ENCODE results near the gene GABRB1.

DNA sequence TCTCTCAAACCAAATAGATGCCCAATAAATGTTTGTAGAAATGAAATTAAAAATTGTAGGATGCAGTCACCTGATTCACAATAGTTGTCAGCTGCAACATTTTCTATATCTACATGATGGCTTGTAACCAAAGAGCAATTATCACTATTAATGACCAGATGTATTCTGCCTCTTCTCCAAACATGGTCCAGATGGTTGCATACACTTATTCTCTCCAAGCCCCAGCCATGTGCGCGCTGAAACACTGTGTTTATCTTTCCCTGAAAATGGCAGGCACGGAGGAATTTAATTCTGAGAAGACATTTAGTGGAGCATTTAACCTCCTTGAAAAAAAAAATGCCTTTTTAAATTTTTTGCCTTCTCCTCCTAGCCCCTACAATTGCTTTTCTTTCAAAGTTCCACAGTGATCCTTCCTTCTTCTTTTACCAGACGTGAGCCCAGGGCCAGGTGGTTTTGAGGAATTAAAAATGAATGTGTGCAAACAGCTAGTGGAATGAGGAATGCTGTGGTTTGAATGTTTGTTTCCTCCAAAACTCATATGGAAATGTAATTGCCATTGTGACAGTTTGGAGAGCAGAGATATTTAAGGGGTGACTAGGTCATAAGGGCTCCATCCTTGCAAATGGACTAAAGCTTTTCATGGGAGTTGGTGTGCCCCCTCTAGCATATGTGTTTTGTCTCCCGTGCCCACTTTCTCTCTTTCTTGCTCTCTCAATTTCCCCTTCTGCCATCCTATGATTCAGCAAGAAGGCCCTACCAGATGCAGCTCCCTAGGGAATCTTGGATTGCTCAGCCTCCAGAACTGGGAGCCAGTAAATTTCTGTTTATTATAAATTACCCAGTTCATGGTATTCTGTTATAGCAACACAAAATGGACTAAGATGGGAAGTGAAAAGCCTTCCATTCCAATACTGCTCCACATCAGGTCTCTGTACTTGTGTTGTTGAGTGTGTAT lies 136.0 kb downstream of the GABRB1 start:
- TF ChIP-seq, protein P1, sequence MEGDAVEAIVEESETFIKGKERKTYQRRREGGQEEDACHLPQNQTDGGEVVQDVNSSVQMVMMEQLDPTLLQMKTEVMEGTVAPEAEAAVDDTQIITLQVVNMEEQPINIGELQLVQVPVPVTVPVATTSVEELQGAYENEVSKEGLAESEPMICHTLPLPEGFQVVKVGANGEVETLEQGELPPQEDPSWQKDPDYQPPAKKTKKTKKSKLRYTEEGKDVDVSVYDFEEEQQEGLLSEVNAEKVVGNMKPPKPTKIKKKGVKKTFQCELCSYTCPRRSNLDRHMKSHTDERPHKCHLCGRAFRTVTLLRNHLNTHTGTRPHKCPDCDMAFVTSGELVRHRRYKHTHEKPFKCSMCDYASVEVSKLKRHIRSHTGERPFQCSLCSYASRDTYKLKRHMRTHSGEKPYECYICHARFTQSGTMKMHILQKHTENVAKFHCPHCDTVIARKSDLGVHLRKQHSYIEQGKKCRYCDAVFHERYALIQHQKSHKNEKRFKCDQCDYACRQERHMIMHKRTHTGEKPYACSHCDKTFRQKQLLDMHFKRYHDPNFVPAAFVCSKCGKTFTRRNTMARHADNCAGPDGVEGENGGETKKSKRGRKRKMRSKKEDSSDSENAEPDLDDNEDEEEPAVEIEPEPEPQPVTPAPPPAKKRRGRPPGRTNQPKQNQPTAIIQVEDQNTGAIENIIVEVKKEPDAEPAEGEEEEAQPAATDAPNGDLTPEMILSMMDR (IDR thresholded peaks at IDR 0.05; ENCODE audit: control extremely low read depth in 1 of 3, insufficient read depth in 1 of 3, low read depth in 1 of 3, low read length in 3 of 3), result no peak
- TF ChIP-seq EZH2 (IDR thresholded peaks at IDR 0.05; ENCODE audit: low read depth, low read length, severe bottlenecking) (no peak), HDAC2 (IDR thresholded peaks at IDR 0.05; ENCODE audit: borderline replicate concordance in 1 of 2, low read depth in 2 of 2, low read length in 2 of 2) (no peak), POLR2A (IDR thresholded peaks at IDR 0.05; ENCODE audit: control extremely low read depth in 1 of 2, low read depth in 2 of 2, low read length in 2 of 2) (no peak), ZNF274 (IDR thresholded peaks at IDR 0.05; ENCODE audit: borderline replicate concordance, extremely low read depth, low read length) (no peak), BCL11A (IDR thresholded peaks at IDR 0.05; ENCODE audit: low read depth in 2 of 2, low read length in 2 of 2) (no peak), CEBPB (IDR thresholded peaks at IDR 0.05; ENCODE audit: low read depth, low read length) (no peak), JUN (IDR thresholded peaks at IDR 0.05; ENCODE audit: low read depth, low read length) (no peak), TBP (IDR thresholded peaks at IDR 0.05; ENCODE audit: low read depth, low read length) (no peak), GABPA (IDR thresholded peaks at IDR 0.05; ENCODE audit: borderline replicate concordance, insufficient read depth, low read length) (no peak), EP300 (IDR thresholded peaks at IDR 0.05; ENCODE audit: borderline replicate concordance in 1 of 2, low read depth in 2 of 2, low read length in 2 of 2) (no peak)
- TF ChIP-seq, protein P2, sequence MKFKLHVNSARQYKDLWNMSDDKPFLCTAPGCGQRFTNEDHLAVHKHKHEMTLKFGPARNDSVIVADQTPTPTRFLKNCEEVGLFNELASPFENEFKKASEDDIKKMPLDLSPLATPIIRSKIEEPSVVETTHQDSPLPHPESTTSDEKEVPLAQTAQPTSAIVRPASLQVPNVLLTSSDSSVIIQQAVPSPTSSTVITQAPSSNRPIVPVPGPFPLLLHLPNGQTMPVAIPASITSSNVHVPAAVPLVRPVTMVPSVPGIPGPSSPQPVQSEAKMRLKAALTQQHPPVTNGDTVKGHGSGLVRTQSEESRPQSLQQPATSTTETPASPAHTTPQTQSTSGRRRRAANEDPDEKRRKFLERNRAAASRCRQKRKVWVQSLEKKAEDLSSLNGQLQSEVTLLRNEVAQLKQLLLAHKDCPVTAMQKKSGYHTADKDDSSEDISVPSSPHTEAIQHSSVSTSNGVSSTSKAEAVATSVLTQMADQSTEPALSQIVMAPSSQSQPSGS (IDR thresholded peaks at IDR 0.05; ENCODE audit: low read length), result no peak

All from H1 (cell line).